Small intestine (tissue), 7 donors: ENCODE results near the gene DIAPH2. TPM values are rescaled to one million over a fixed set of nuclear protein-coding genes. Genes with fewer than 3 reads are reported as not detected.
"Not testable (repeated sequence)": the region's sequence is repeated elsewhere in the genome, so short reads cannot be mapped to it uniquely, and the experiment has no call there.

Source experiments
- DNase-seq, 2 donors: peaks; one replicate each; pipeline versions ENCODE4 v3.0.0 to v3.0.0-alpha.2; 2013
- FAIRE-seq: peaks from 2 replicates; lab custom pipeline; 2012; peaks lifted over from hg19 to GRCh38; lab: Jason Lieb, UNC
- H3K27ac ChIP-seq, 3 donors: one replicate each; pipeline ENCODE4 v1.5.1; 2013; ENCODE audit warnings: low read length in 2 of 3, mild to moderate bottlenecking in 2 of 3, control low read depth in 1 of 3, inconsistent platforms in 1 of 3, low read depth in 1 of 3, moderate library complexity in 1 of 3
- H3K27me3 ChIP-seq, 3 donors: one replicate each; pipeline ENCODE4 v1.6.1; 2013; ENCODE audit warnings: low read length in 3 of 3, inconsistent platforms in 1 of 3; ENCODE audit not compliant: control insufficient read depth in 3 of 3, insufficient read depth in 3 of 3
- H3K36me3 ChIP-seq, 3 donors: one replicate each; pipeline ENCODE4 v1.6.1; 2013; ENCODE audit warnings: low read length in 3 of 3, inconsistent platforms in 1 of 3, low read depth in 1 of 3, mild to moderate bottlenecking in 1 of 3, moderate library complexity in 1 of 3; ENCODE audit not compliant: control insufficient read depth in 3 of 3, insufficient read depth in 2 of 3
- H3K4me1 ChIP-seq, 3 donors: one replicate each; pipeline ENCODE4 v1.6.1; 2013; ENCODE audit warnings: low read length in 2 of 3, inconsistent platforms in 1 of 3, low read depth in 1 of 3, mild to moderate bottlenecking in 1 of 3, moderate library complexity in 1 of 3; ENCODE audit not compliant: control insufficient read depth in 3 of 3, insufficient read depth in 2 of 3
- H3K4me3 ChIP-seq, 3 donors: one replicate each; pipeline ENCODE4 v1.5.1; 2013; ENCODE audit warnings: low read length in 3 of 3, control low read depth in 1 of 3, inconsistent platforms in 1 of 3, low read depth in 1 of 3, mild to moderate bottlenecking in 1 of 3, moderate library complexity in 1 of 3
- H3K9me3 ChIP-seq, 2 donors: one replicate each; pipeline ENCODE4 v1.6.1; 2013; ENCODE audit warnings: low read depth in 1 of 2, low read length in 1 of 2; ENCODE audit not compliant: control insufficient read depth in 2 of 2, insufficient read depth in 1 of 2
- WGBS, 3 donors: extraction: QIAGEN DNeasy Blood & Tissue Kit; methylation state at CpG; one replicate each; pipeline ENCODE4 v1.1.7; 2013; 5-methylcytosine and 5-hydroxymethylcytosine counted together
- polyA plus RNA-seq, 4 donors: library from polyadenylated mRNA; stranded (reverse) in 3 of 4; unstranded in 1 of 4; fragments of 200-250 nt in 3 of 4; fragments of 120-200 nt in 1 of 4; gene quantifications; one replicate each; pipeline versions ENCODE4 v1.2.1 to v1.2.3, GENCODE V29; 2013
- donor health status: healthy with polysubstance abuse.
- donor health status: control.
- donor health status: control.
- donor health status: Bipolar disorder and iron deficiency.
- donor health status: healthy.

Gene DIAPH2
- polyA plus RNA-seq, 4 donors = 5.1 to 11.7 (median 6.1) TPM

DNA sequence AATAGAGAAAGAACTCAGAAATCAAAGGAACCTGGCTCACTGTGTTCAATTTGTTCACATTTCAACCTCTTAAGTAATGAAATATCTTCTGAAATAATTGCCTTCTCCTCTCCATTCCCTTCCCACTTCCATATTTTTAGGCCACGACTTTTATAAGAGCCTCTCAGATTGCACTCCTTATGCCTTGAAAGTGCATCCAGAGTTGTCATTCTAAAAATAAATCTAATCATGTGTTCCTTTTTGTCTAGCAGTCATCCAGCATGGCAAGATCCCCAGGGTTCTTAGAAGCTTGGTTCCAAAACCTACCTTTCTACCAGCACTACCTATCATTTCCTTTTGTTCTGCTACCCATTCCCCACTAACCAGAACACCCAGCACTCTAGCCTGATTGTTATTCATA lies 156.7 kb downstream of the DIAPH2 start:
- FAIRE-seq = no peak
- no peak overlapping the region for H3K4me3 ChIP-seq
- no peaks in the 10 kb centered on the region for H3K36me3 ChIP-seq
- DNase-seq = no peak
- WGBS, 3 donors = 73 to 85% (median 83%) methylated on average over 1 of the region's 1 CpG
- no peak overlapping the region for H3K27ac ChIP-seq
- H3K4me1 ChIP-seq = no peaks in the 10 kb centered on the region
- H3K9me3 ChIP-seq = no peaks in the 10 kb centered on the region
- H3K27me3 ChIP-seq = no peaks in the 10 kb centered on the region

DNA sequence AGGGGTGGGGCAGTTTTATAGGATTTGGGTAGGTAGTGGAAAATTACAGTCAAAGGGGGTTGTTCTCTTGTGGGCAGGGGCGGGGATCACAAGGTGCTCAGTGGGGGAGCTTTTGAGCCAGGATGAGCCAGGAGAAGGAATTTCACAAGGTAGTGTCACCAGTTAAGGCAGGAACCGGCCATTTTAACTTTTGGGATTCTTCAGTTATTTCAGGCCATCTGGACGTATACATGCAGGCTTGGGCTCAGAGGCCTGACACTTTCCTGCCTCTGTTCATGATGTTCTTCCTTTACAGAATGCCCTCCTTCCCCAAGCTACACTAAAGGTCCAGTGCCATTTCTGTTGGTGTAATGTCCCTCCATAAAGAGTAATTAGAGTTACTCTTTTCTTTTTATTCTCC lies 157.2 kb downstream of the DIAPH2 start:
- H3K27ac ChIP-seq, DNase-seq, H3K4me1 ChIP-seq, H3K36me3 ChIP-seq, H3K9me3 ChIP-seq, FAIRE-seq, H3K4me3 ChIP-seq, H3K27me3 ChIP-seq: not testable (repeated sequence)
- WGBS, 3 donors = 78 to 96% (median 95%) methylated on average over 3 of the region's 3 CpGs

DNA sequence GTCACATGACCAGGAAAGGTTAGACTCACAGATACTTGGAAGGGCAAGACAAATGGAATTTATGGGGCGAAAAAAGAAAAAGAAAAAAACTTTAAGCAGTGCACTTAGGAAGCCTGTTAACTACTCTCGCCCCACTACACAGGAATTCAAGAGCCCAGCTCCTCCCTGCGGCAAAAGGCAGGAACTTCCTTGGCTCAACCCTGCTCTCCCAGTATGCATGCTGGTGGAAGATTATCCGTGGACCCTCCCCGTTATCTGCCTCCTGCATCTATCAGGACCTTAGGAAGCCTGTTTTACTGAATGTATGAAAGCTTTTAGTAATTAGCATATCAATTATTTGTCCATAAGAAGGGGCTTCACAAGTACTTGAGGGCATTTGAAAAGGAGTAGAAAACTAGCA lies 158.9 kb downstream of the DIAPH2 start:
- no peaks in the 10 kb centered on the region for H3K27me3 ChIP-seq
- 61 to 93% (median 85%) methylated on average over 5 of the region's 5 CpGs for WGBS, 3 donors
- no peaks in the 10 kb centered on the region for H3K4me1 ChIP-seq
- H3K9me3 ChIP-seq = no peaks in the 10 kb centered on the region
- FAIRE-seq = no peak
- H3K36me3 ChIP-seq = no peaks in the 10 kb centered on the region
- DNase-seq = no peak
- no peak overlapping the region for H3K27ac ChIP-seq
- no peak overlapping the region for H3K4me3 ChIP-seq

DNA sequence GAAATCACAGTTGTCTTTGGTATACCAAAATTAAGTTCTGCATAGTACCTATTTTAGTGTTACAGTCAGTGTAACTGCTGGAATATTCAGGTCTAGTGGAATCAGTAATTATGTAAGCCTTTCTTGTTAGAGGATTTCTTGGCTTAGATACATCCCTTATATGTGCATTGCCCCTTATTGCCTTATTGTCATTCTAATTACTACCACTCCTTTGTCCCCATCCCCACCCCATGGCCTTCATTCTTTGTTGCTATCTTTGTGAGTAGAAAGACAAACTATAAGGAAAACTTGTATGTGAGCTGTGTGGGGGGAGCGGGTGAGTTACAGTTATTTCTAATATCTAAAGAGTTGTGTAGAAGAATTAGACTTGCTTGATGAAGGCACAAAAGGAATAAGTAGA lies 162.2 kb downstream of the DIAPH2 start:
- Histone ChIP-seq H3K36me3 (no peaks in the 10 kb centered on the region), H3K27me3 (no peaks in the 10 kb centered on the region), H3K4me3 (no peak overlapping the region), H3K4me1 (no peaks in the 10 kb centered on the region), H3K9me3 (no peaks in the 10 kb centered on the region), H3K27ac (no peak overlapping the region)
- 83 to 100% (median 95%) methylated on average over 1 of the region's 1 CpG for WGBS, 3 donors
- no peak for DNase-seq
- no peak for FAIRE-seq

DNA sequence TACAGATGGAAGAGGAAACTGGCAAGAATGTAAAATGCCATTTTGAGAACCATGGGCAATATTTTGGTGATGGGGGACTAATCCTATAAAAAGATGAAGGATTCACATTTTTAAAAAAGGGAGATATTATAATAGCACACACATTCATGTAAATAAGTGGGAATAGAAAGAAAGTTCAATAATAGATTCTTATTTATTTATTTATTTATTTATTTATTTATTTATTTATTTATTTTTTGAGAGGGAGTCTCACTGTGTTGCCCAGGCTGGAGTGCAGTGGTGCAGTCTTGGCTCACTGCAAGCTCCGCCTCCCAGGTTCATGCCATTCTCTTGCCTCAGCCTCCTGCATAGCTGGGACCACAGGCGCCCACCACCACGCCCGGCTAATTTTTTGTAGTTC lies 174.8 kb downstream of the DIAPH2 start:
- 94 to 100% (median 96%) methylated on average over 4 of the region's 4 CpGs for WGBS, 3 donors
- not testable (repeated sequence) for FAIRE-seq, H3K4me1 ChIP-seq, H3K27me3 ChIP-seq, H3K36me3 ChIP-seq, H3K9me3 ChIP-seq, H3K4me3 ChIP-seq, H3K27ac ChIP-seq, DNase-seq

DNA sequence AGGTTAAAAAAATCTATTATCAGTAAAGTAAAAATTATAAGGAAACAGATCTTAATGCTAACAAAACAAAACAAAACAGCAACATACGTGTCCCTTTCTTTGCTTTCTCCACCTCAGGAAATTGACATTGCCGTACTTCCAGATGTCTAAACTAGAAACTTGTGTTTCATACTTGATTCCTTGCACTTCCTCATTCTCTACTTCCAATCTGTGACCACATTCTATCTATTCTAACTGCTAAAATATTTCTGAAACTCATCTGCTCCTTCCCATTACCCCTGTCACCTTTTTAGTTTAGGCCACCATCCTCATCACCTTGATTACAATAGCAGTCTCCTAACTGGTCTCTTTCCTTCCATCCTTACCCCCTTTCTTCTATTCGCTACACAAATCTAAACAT lies 176.6 kb downstream of the DIAPH2 start:
- FAIRE-seq (no peak), DNase-seq (no peak)
- Histone ChIP-seq H3K27ac (no peak overlapping the region), H3K27me3 (no peaks in the 10 kb centered on the region), H3K4me3 (no peak overlapping the region), H3K36me3 (no peaks in the 10 kb centered on the region), H3K9me3 (no peaks in the 10 kb centered on the region), H3K4me1 (no peaks in the 10 kb centered on the region)
- WGBS, 3 donors = 71 to 93% (median 82%) methylated on average over 3 of the region's 3 CpGs

DNA sequence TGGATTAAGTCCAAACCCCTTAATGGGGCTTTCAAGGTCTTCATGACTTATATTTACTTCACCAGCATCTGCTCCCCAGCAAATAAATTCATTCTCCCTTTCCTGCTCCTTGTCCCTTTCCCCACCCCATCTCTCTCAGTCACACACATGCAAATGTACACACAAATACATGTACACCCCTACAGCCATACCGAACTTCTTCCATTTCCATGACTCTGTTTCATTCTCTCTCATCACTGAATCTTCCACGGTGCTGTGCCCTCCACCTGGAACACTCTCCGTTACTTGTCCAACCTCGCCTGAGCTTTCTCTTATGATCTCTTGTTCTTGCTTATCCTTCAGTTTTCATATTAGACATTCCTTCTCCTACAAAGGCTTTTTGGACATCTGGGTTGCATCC lies 177.0 kb downstream of the DIAPH2 start:
- Histone ChIP-seq H3K4me1 (no peaks in the 10 kb centered on the region), H3K36me3 (no peaks in the 10 kb centered on the region), H3K27ac (no peak overlapping the region), H3K9me3 (no peaks in the 10 kb centered on the region), H3K4me3 (no peak overlapping the region), H3K27me3 (no peaks in the 10 kb centered on the region)
- DNase-seq = no peak
- 84 to 94% (median 89%) methylated on average over 4 of the region's 4 CpGs for WGBS, 3 donors
- no peak for FAIRE-seq

DNA sequence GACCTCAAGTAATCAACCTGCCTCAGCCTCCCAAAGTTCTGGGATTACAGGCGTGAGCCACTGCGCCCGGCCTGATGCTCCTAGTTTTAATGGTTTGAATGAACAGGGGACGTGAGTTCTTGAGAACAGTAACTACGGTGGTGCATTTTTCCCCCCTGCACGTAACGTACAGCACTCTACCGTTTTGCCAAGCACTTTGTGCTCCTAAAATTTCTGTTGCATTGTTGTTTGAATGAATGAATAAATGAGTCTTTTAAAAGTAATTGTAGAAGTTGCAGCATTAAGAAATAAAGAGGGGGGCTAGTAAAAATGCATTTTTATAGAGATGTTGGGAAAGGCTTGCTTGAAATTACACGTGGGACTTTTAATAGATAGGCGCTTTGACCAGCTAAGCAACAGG lies 199.0 kb downstream of the DIAPH2 start, which contains the start of gene RPA4:
Gene RPA4, plus strand, starts transcription at position 301 of the 400 bp plus-strand sequence. CDS start 403 bp downstream, outside the sequence.
- 94 to 98% (median 96%) methylated on average over 10 of the region's 10 CpGs for WGBS, 3 donors
- Histone ChIP-seq H3K27me3 (no peaks in the 10 kb centered on the region), H3K4me3 (no peak within 1 kb of the TSS), H3K36me3 (peaks cover 0 to 12% (median 0%) of the 10 kb centered on the region in 3 donors), H3K27ac (no peak within 1 kb of the TSS), H3K9me3 (no peaks in the 10 kb centered on the region), H3K4me1 (no peaks in the 10 kb centered on the region)
- DNase-seq = no peak
- no peak for FAIRE-seq

DNA sequence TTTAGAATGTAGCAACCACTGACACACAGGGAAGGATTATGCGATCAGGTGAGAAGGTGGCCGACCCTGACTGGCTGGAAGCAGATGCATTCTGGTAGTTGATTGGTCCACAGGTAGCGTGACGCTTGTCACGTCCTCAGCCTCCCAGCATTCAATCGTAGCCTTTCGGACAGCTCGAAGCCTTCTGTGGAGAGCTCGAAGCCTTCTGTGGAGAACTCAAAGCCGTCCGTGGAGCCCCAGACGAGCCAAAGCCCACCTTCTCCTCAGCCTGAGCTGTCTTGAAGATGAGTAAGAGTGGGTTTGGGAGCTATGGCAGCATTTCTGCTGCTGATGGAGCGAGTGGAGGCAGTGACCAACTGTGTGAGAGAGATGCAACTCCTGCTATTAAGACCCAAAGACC lies 199.4 kb downstream of the DIAPH2 start:
- H3K36me3 ChIP-seq = peaks cover 0 to 12% (median 0%) of the 10 kb centered on the region in 3 donors
- no peak for FAIRE-seq

More for the DNA sequence above, 199.4 kb downstream of the DIAPH2 start:
- no peaks in the 10 kb centered on the region for H3K4me1 ChIP-seq
- H3K27me3 ChIP-seq = no peaks in the 10 kb centered on the region
- DNase-seq = no peak
- no peaks in the 10 kb centered on the region for H3K9me3 ChIP-seq
- no peak overlapping the region for H3K27ac ChIP-seq
- WGBS, 3 donors = 90 to 98% (median 97%) methylated on average over 13 of the region's 13 CpGs
- H3K4me3 ChIP-seq = no peak overlapping the region
